ENCODE measurements around the gene ITIH3. TPM values are rescaled to one million over a fixed set of nuclear protein-coding genes. Genes with fewer than 3 reads are reported as not detected.
A peak's percentile ranks its signal among the peaks of the same experiment; 100 is the strongest.

The ITIH3 gene
- total and polyA plus RNA-seq, 11 donors = 0.13 to 1.6 (median 0.65) TPM

- H3K9me3 ChIP-seq = no peaks in the 10 kb centered on the region
- no peak overlapping the region for H3K27ac ChIP-seq
- TF ChIP-seq POLR2A (IDR thresholded peaks at IDR 0.05) (no peak), CTCF (IDR thresholded peaks at IDR 0.05) (no peak)
- H3K27me3 ChIP-seq = peaks cover 0 to 2% (median 0%) of the 10 kb centered on the region in 9 donors
- 68 to 78% (median 70%) methylated on average over 15 to 17 of the region's 17 CpGs for WGBS, 4 donors
- intact Hi-C loops (cut with DNase I) = loop anchor here in 4 of 10 donors (10.0 kb wide), 3 partner anchors 117 to 297 kb away; partner anchors contain the start of gene STIMATE (in 1 of the 4)
- no peaks in the 10 kb centered on the region for H3K36me3 ChIP-seq
- peaks cover 0 to 16% (median 0%) of the 10 kb centered on the region in 12 donors for H3K4me1 ChIP-seq
- DNase-seq (no peak), ATAC-seq (peak in 1 of 4 donors; percentile 23)
- no peak overlapping the region for H3K4me3 ChIP-seq
These were observed 16.4 kb upstream of the ITIH3 start for GRCh38 chr3:52777959-52778805.

- ATAC-seq (no peak), DNase-seq (no peak)
- H3K9me3 ChIP-seq = no peaks in the 10 kb centered on the region
- intact Hi-C loops (cut with DNase I) = loop anchor here in 4 of 10 donors (10.0 kb wide), 3 partner anchors 116 to 296 kb away; partner anchors contain the start of gene STIMATE (in 1 of the 4)
- no peak for TF ChIP-seq CTCF (IDR thresholded peaks at IDR 0.05)
- no peak for TF ChIP-seq POLR2A (IDR thresholded peaks at IDR 0.05)
- H3K27me3 ChIP-seq = peaks cover 0 to 2% (median 0%) of the 10 kb centered on the region in 9 donors
- peak overlapping the region in 1 of 12 donors; percentile 12 for H3K27ac ChIP-seq
- H3K4me3 ChIP-seq = no peak overlapping the region
- H3K4me1 ChIP-seq = peaks cover 0 to 16% (median 0%) of the 10 kb centered on the region in 12 donors
- no peaks in the 10 kb centered on the region for H3K36me3 ChIP-seq
- 78 to 81% (median 79%) methylated on average over 11 of the region's 11 CpGs for WGBS, 4 donors
These were observed 15.4 kb upstream of the ITIH3 start for GRCh38 chr3:52779011-52779836.

GRCh38 chr3:52779837-52780585, 14.6 kb upstream of the ITIH3 start:
- H3K36me3 ChIP-seq = no peaks in the 10 kb centered on the region
- intact Hi-C loops (cut with DNase I) = loop anchor here in 4 of 10 donors (10.0 kb wide), 3 partner anchors 115 to 295 kb away; partner anchors contain the start of gene STIMATE (in 1 of the 4)
- H3K27ac ChIP-seq = peak overlapping the region in 1 of 12 donors; percentile 12

More at GRCh38 chr3:52779837-52780585, 14.6 kb upstream of the ITIH3 start:
- Histone ChIP-seq H3K4me3 (no peak overlapping the region), H3K9me3 (no peaks in the 10 kb centered on the region), H3K27me3 (peaks cover 0 to 2% (median 0%) of the 10 kb centered on the region in 9 donors), H3K4me1 (peaks cover 0 to 16% (median 0%) of the 10 kb centered on the region in 12 donors)
- DNase-seq (peak in 1 of 5 donors; percentile 3), ATAC-seq (no peak)
- TF ChIP-seq CTCF (IDR thresholded peaks at IDR 0.05) (no peak), POLR2A (IDR thresholded peaks at IDR 0.05) (no peak)
- WGBS, 4 donors = 81 to 89% (median 83%) methylated on average over 6 to 8 of the region's 8 CpGs
